Kidney tubule cell (primary cell): ENCODE results near the gene LYG1.
"Not testable (repeated sequence)": the region's sequence is repeated elsewhere in the genome, so short reads cannot be mapped to it uniquely, and the experiment has no call there.

ENCODE experiments used
- DNase-seq: peaks from one replicate; pipeline ENCODE4 v3.0.0-alpha.2; 2018; ENCODE audit warnings: low spot score

The LYG1 gene

DNA sequence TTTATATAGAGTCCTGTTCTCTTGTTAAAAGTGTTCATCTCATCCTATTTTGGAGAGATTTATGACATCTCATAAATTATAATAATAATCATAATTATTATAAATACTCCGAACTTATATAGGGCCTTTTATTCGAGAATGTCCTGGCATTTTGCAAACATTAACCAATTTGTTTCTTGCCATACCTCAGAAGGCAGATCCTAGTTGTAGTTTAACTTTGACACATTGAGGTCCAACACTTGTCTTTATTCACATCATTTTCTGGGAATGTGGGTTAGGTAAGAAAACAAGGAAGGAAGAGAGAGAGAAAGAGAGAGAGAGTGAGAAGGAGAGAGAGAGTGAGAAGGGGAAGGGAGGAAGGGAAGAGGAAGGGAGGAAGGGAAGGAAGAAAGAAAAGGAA lies at the start of gene LYG1:
Gene LYG1 (minus strand): TSS at position 101 of the 400 bp plus-strand sequence. CDS start 5,527 bp downstream, outside the sequence.
- not testable (repeated sequence) for DNase-seq

GRCh38 chr2:99350194-99350593 lies 49.2 kb upstream of the LYG1 start:
- DNase-seq: no peak

DNA sequence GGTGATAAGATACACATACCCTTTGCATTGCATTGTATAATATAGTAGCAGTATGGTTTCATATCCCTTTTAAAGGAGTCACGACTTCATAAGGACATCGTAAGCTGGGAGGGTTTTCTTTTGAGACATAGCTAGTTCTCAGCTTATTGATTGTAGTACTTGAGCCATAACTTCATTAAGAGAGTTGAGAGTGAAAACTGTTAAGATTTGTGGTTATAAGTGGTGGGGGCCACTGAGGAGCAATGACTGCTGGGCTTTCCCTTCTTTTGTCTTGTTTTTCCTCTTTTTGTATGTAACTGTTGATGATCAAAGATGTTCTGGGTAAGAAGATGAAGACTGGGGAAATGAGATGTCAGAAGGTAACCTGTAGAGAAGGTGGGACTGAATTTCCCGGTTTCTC lies 47.2 kb upstream of the LYG1 start:
- DNase-seq: no peak

DNA sequence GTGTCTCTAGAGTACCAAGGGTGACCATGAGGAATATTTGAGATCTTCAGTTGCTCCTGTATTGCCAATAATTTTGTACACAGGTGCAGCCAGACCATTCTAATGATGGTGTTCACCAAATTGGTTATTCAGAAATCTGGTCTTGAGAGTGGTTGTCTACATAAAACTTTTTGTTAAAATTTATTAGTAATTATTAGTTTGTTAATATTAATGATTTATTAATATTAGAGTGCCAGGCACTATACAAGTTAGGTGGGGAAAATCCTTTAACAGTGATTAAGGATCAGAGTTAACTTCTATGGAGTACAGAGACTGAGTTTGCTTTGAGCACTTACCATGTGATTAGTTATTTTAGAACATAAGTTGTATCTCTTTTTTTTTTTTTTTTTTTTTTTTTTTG lies 45.2 kb upstream of the LYG1 start:
- DNase-seq: no peak

- DNase-seq: not testable (repeated sequence)
These were observed 44.4 kb upstream of the LYG1 start for GRCh38 chr2:99345446-99345845.

- no peak for DNase-seq
These were observed 41.5 kb upstream of the LYG1 start for GRCh38 chr2:99342536-99342935.

GRCh38 chr2:99340669-99341236 lies 39.8 kb upstream of the LYG1 start:
- peak; percentile 13 for DNase-seq

DNA sequence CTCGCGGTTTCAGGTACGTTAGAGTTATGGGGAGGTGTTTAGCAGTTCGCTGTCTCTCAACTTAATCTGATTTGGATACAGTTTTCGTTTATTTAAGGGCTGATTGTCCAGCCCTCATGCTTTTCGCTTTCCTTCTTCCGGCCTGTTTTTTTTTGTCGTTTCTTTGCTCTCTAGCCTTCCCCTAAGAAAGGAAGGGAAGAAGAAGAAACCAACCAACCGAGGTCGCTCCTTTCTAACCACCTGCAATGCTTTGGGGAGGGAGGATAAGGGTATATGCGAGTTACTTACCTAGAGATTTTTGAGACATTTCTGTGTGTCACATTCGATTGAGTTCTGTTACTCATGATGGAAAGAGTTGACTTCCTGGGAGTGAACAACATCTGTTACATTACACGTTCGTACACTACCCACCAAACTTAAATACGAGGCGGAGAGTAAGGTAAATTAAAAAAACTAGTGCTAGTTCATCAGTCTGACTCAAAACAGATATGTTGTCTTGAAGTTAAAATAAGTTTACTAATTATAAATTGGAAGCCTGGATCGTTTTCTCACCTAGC lies 37.1 kb upstream of the LYG1 start:
- peak; percentile 43 for DNase-seq

DNA sequence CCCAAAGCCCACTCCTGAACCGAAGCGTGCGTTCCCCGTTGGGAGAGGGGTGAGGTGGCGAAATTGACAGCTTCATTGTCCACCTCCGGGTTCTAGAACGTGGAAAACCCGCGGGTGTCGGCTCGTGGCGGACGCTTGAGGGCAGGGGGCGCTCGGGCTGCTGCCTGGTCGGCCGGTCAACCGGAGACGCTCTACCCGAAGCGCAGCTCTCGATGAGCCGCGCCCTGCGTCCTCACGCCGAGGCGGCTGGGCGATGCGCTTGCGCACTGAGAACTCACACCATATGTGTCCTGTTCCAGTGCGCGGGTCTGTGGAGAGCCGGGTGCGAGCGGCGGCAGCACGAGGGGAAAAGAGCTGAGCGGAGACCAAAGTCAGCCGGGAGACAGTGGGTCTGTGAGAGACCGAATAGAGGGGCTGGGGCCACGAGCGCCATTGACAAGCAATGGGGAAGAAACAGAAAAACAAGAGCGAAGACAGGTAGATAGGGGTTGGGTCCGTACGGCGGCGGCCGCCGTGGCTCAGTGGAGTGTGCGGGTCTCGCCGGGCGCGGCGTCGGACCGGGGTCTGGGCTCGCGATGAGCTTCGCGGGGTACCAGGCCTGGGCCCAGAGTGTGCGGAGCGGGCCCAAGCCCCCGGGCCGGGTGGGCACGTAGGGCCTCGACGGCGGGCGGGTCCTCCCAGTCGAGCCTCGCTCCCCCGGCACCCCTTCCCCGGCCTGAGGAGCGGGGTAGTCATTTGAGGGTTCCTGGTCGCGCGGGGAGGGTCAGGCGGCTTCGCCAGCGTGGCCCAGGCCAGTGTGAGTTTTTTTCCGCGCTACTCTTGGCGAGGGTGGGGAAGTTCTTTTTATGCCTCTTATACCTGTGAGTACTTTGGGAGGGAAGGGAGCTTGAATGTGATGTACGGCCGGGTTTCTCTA lies 36.4 kb upstream of the LYG1 start, which contains the start of gene EIF5B:
Gene EIF5B (plus strand): TSS at position 277 of the 916 bp plus-strand sequence. CDS start 166 bp downstream, at position 443.
- DNase-seq: peak; percentile 97

DNA sequence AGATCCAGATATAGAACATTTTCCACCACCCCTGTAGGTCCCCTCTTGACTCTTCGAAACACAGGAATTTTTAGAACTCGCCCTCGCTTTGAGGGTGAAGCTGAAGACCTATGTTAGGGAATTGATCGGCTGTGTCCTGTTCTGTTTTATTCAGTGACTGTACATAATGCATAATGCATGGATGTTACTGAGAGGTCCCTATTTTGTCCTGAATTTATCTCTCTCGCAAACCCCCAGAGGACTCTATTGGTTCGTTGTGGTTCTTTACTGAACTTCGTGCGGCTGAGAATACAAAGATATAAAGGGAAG lies 35.8 kb upstream of the LYG1 start:
- DNase-seq: no peak

DNA sequence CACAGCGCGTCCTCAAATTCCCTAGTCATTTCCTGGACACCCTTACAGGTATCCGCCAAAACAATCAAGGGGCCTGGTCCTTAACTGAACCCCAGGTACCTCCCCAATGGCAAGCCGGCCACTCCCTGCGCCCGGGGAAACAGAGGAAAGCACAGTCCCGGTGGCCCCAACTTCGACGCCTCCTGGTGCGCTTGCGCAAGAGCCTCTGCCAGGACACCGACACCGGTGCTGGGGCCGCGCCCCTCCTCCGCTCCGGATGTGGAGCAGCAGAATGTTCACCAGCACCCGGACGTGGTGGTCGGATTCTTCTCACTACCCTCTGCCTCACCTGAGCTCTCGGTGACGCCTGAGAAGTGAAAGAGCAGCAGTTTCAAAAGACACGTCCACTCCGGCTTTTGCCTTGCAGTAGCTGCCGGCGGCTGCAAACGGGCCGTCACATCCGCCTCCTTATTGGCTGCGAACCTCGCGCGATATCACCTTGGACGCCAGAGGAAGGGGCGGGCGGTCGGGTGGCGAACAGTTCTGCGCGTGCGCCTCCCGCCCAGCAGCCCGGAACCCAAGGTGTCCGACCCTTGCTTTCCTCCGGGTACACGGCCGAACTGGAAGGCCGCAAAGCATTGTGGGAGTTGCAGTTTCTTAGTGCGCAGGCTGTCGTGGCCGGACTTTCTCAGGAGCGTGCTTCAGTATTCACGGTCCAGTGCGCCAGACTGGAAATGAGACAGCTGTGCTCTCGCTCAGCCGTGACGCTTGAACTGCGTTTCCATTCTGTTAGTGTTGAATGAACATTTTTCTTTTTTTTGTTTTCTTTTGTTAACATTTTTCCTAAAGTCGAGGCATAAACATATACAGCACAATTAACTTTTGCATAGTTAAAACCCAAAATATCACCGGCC lies 35.2 kb upstream of the LYG1 start, which contains the start of gene TXNDC9:
Gene TXNDC9 (minus strand): TSS at position 423 of the 893 bp plus-strand sequence. CDS start 3,123 bp downstream, outside the sequence.
- DNase-seq: peak; percentile 100

DNA sequence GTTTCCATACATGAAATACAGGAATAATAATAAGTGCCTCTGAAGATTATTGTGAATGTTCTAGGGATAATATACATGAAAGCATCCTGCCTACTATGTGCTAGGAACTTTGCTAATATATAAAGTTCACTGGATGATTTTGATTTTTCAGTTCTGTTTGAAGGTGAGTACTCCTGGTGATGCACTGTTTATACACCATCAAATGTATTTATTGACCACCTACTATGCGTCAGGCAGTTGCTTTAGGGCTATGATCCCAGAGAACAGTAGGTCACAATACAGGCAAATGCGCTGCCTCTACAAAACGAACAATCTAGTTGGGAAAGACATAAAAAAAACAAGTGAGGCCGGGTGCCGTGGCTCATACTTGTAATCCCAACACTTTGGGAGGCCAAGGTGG lies 24.4 kb upstream of the LYG1 start:
- DNase-seq: no peak

GRCh38 chr2:99317873-99318200 lies 16.8 kb upstream of the LYG1 start:
- peak; percentile 56 for DNase-seq

DNA sequence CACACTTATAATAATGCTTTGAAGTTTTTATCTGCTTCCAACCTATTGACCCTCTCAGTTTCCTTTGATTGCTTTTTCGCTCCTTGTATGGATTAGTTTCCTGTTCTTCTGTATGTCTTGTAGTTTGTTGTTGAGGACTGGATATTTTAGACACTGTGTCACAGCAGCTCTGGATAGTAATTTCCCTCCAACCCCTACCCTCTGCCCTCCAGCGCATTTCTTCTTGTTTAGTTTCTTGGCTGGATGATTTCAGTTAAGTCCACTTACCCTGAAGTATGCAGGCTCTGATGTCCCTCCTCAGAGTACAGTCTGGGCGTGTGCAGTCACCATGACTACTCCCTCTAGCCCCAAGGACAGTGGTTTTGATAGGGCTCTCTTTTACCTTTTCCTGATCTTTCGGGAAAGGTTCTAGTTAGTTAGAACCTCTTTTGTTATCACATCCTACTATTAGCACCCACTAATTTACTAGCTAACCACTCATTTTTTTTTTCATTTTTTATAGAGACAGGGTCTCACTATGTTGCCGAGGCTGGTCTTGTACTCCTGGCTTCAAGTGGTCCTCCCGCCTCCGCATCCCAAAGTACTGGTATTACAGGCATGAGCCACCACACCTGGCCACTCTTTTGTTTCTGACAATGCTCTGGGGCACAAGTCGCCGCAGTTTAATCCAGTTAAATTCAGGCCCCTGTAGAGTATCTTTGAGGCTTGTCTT lies 16.3 kb upstream of the LYG1 start:
- DNase-seq: peak; percentile 75

- no peak for DNase-seq
These were observed 1.4 kb downstream of the LYG1 start for GRCh38 chr2:99299580-99299979.

DNA sequence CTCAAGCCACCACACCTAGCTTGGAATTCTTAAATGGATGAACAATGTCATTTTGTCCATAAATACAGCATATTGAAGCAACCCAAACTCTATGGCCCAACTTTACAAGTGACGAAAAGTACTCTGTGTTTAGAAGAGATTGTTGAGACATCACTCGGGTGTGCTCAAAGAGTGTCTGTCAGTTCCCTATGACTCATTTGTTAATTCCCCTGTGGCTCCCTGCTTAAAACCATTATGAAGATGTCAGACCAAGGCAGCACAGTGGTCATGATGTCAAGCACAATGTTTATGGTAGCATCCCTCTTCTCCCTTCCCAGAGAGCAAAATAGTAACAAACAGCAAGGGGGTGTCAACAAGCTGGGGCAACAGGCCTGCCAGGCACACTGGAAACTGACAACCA lies 3.0 kb downstream of the LYG1 start:
- peak; percentile 23 for DNase-seq

DNA sequence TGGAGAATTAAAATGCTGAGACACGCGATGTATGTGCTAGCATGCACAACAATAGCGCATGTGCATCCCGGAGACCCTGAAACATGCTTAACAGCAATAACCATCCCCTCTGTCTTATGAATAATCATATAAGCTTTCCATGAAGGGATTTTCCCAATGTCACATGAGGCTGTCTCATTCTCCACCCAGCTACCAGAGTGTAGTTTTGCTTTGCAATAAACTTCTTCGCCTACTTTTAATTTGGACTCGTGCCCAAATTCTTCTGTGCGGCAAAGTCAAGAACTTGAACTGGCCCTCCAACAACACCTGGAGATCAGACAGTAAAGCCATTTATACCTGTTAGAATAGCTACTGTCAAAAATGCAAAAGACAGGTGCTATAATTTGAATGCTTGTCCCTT lies 15.5 kb downstream of the LYG1 start:
- peak; percentile 84 for DNase-seq

DNA sequence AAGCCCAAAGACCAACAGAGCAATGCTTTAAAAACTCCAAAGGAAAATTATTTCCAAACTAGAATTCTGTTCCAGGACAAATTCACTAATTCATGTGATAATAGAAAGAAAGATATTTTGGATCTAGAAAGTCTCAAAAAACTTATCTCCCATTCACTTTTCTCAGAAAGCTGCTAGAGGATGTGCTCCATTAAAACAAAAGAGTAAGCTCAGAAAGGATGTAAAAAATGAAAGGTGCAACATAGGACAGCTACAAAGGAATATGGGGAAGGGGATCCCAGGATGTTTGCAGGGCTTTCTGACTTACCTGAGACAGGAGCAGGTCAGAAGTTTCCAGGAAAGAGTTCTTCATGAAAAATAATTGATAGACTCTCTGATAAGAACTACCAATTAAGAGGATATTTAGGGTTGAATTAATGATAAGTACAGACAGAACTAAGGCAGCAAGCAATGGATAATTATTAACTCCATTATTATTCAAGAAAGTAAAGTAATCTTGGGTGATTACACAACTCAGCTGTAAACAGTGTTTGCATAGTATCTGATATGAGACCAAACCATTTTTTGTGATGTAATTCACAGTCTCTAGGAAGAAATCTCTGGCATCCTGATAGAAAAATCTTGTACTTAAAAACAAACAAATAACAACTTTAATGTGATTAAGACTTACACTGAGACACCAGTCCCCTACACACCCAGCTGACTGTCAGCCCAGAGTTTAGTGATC lies 20.9 kb downstream of the LYG1 start:
- DNase-seq: no peak

GRCh38 chr2:99278793-99279291 lies 22.2 kb downstream of the LYG1 start:
- DNase-seq: peak; percentile 89

DNA sequence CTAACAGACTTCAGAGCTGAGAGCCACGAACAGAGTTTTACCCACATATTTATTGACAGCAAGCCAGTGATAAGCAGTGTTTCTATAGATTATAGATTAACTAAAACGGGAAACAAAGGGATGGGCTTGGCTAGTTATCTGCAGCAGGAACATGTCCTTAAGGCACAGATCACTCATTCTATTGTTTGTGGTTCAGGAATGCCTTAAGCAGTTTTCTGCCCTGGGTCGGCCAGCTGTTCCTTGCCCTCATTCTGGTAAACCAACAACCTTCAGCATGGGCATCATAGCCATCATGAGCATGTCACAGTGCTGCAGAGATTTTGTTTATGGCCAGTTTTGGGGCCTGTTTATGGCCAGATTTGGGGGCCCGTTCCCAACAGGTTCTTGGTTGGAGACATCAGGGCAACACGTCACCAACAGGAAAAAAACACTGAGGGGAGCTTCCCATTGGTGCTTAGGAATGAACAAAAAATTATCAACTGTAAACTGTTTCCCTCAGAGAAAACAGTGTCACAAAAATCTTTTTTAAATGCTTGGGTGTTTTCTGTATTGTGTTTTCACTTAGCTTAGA lies 22.7 kb downstream of the LYG1 start:
- DNase-seq: not testable (repeated sequence)
